SHP77 (cell line): Measurements from ENCODE around the gene LARP4B.

Experiments used
- DNase-seq, 2 experiments: peaks; one replicate each; lab custom pipeline; 2025; lab: John Stamatoyannopoulos, UW

LARP4B gene

GRCh38 chr10:828191-828590 lies 103.3 kb downstream of the LARP4B start:
- DNase-seq = no peak

GRCh38 chr10:824946-825345 lies 106.6 kb downstream of the LARP4B start:
- no peak for DNase-seq

DNA sequence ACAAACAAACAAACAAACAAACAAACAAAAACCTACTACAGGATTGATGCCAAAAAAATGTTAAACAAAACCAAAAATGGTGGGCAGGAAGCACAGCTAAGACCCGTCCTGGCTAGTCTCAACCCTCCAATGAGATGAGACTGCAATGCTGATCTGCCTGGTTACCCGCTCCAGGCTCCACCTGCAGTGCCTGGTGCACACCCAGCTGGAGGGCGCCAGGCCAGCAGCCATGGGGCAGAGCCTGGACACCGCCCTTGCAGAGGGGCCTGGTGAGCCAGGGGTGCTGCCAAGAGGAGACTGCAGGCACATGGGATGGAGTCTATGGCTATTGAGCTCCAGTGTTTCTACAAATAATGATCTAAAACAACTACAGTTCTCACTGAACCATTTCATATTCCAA lies 107.0 kb downstream of the LARP4B start:
- DNase-seq = no peak

DNA sequence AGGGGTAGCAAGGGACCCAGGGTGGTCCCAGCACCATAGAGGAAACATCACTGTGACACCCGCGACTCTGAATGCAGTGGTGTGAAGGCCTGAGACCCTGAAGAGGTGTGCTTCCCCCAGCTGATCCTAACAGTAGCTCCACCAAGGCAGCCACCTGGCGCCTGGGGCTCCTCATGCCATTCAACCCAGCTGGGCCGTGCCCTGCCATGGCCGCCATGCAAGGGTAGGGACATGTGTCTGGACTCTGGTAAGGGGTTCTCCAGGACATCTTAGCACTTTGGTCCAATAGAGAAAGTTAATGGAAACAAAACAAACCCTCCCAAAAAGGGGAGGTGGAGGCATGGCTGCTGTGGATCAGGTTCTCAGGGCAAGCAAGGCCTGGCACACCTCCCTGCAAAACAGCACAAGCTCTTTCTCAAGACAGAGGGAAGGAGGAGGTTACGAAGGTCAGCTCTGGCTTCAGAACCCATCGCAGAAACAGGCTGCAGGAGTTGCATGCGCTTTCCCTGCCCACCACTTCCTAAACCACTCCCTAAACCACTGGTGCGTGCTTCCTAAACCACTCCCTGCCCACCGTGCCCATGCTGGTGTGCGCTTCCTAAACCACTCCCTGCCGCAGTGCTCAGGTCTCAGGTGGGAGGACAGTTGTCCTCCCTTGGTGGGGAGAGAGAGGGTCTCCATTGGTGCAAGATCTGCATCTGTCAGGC lies 108.7 kb downstream of the LARP4B start:
- DNase-seq = no peak

GRCh38 chr10:822197-822596 lies 109.3 kb downstream of the LARP4B start:
- no peak for DNase-seq

- DNase-seq = no peak
These were observed 110.2 kb downstream of the LARP4B start for GRCh38 chr10:821322-821721.

DNA sequence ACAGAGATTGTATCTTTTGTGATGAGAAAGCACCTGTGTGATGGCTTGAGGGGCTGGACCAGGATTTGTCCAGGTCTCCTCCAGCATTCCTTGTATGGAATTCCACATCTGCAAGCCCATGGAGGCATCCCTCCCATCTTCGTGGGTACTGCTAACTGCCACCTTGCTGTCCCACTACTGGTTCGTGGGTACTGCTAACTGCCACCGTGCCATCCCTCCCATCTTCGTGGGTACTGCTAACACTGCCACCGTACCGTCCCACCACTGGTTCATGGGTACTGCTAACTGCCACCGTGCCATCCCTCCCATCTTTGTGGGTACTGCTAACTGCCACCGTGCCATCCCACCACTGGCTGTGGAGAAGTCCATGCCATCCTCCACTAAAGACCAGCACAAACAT lies 111.7 kb downstream of the LARP4B start:
- DNase-seq = no peak

DNA sequence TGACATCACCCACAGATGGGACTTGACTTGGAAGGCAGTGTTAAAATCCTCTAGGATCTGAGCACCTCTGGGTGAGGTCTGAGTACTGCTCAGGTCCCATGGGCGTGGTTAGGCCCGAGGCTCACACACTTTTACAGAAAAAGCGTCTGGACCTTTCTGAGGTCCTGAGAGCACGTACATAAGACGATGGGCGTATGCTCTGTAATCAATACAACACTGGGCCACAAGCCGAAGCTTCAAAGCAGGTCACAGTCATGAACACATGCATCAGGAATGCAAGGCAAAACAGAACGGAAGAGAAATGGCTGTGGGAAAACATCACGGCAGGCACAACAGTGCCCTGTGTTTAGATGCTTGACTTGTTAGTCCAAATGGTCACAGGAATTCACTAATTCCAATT lies 112.2 kb downstream of the LARP4B start:
- DNase-seq = no peak

GRCh38 chr10:818526-819220 lies 112.8 kb downstream of the LARP4B start:
- DNase-seq = no peak

DNA sequence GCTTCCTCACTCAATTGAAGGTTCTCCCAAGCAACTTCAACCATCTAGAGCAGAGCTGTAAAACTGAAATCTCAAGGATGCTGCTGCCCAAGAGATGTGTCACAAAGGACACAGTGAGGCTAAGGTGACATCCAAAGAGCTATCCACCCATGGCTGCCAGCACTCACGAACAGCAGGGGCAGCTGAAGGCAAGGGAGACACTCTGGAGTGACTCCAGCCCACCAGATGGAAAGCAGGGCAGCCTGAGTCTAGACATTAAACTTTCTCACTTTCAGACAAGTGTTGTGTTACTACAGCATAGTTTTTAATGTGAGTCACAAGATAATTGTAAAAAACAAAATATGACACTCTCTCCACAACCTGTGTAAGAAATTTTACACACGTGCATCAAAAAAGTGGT lies 113.5 kb downstream of the LARP4B start:
- no peak for DNase-seq

DNA sequence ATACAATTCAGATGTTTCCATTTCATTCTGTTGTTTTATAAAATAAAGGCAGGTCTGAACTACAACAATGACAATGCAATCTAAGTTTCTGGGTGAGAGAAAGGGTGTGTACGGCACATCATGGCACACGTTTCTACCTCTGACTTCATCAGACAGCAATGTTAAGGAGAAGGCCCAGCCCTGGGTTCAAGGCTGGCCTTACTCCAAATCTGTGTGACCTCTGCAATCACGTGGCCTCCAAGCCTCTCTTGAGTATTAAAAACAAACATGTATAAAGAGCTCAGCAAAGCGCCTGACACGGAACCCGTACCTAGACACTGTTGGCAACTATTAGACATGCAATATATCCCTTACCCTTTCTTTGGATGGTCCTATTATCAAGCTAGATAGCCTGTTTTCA lies 114.1 kb downstream of the LARP4B start:
- DNase-seq = no peak

DNA sequence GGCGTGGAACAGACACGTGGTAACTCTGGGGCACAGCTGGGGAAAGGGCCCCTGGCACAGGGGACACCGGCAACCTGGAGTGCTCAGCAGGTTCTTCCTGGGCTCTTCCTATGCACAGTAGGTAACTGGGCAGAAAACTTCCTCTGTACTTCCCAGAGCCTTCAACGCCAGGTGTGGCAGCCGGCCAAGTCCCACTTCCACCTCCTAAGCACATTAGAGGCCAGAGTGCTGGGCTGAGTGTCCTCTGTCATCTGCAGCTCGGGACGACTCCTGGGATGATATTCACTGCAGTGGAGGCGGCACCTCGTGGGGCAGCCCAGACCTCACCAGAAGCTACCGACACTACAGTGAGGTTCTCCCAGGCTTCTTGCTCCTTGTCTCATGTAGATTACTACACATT lies 114.5 kb downstream of the LARP4B start:
- no peak for DNase-seq

- no peak for DNase-seq
These were observed 115.4 kb downstream of the LARP4B start for GRCh38 chr10:816091-816477.

GRCh38 chr10:815338-816090 lies 116.0 kb downstream of the LARP4B start:
- DNase-seq = no peak

DNA sequence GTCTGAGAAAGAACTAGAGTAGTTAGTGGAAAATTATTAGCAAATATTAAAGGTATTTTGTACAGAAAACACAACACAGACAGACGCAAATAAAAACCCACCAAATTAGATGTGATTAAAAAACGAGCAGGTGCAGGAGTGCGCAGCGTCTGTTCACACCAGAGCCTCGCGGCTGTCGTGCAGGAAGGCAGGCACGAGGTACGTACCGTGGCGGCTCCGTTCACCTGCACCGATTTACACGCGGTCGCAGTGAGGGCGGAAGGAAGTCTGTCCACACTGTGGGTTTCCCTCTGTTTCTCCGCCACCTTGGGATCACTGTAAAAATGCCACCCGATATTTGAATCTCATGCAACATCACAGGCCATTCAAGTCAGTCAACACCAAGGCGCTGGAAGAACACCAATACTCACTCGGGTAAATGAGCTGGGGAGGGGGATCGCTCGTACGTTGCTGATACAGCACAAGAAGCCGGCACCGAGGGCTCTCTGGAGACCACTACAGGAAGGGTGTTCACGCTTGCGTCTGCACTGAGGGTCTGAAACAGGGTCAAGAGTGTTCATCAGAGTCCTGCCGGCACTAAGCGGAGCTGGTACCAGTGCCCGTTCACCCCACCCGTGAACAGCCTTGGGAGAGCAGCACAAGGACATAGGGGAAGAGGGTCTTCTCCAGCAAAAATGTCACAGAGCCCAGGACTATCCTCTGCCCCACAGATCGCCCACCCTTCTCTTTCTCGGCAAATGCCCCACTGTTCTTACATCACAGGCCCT lies 116.8 kb downstream of the LARP4B start:
- no peak for DNase-seq

DNA sequence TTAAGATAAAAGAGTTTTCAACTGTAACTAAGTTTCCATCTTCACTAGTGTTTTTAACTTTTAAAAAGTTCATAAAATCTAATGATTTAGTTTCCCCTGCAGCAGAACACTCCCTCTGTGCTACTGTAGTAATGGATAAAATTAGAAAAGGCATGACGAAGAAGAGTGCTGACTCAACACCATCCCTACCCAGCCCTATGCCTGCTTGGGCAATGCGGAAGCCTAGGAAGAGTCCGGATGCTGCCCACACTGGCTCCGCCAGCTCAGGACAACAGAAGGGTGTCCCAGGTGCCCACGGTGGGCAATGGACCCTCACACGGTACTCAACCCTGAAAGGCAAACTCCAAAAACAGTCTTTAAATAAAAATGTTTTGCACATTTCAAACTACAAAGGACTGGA lies 118.2 kb downstream of the LARP4B start:
- DNase-seq = no peak

- DNase-seq = no peak
These were observed 118.7 kb downstream of the LARP4B start for GRCh38 chr10:812787-813186.

- DNase-seq = no peak
These were observed 119.9 kb downstream of the LARP4B start for GRCh38 chr10:811379-812175.

DNA sequence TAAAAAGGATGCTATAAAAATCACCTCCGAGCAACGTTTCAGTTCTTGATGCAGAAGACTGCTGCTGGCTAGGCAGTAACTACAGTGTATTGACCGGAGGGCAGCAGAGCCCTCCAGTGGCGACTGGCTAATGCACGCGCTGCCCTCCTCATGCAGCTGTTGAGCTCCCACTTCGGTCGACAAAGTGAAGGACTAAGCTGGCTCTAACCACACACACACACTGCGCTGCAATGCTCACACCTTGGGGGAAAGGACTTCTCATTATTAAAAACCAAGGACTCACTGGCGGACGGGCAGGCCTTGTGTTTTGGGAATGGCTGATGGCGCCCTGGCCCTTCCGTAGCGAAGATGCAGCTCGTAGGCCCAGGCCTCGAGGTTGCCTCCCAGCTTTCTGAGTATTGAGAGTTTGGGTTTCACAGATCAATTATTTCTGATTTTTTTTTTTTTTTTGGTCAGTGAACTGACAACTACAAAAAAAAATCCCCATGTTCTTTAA lies 121.1 kb downstream of the LARP4B start:
- DNase-seq = no peak

- no peak for DNase-seq
These were observed 121.7 kb downstream of the LARP4B start for GRCh38 chr10:809671-810350.

DNA sequence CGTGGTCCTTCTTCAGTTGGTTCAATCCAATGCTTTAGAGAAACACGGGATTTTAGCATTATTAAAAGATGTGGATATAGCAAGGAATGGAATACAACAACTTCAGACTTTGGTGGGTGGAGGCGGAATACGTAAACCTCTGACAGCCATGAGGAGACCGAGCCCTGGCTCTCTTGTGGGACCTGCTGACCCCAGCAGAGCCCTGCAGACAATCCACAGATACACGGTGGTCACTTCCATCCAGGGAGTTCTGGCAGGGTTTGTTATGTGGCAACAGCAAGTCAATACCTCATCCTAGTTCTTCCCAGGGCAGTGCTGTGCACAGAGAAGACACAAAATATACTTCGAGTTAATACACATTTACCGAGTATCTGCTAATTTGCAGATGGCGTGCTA lies 123.5 kb downstream of the LARP4B start:
- DNase-seq = no peak
